GM23338 (cell line): Measurements from ENCODE around the gene TBC1D5. TPM values are rescaled to one million over a fixed set of nuclear protein-coding genes. Genes with fewer than 3 reads are reported as not detected.

Source experiments
- ATAC-seq: fragments of 200-7000 bp; cut with Tn5 transposase; 3 replicates; pipeline ENCODE4 v1.9.1; 2020
- DNase-seq: peaks from one replicate; pipeline ENCODE4 v3.0.0-alpha.2; 2015; ENCODE audit warnings: low spot score
- H2AFZ ChIP-seq: fragments of 200-600 bp; sonication (generic); 2 replicates; pipeline ENCODE4 v1.8.0; 2016; ENCODE audit warnings: antibody characterized with exemption, mild to moderate bottlenecking, moderate library complexity
- H3F3A ChIP-seq: fragments of 200-600 bp; sonication (generic); replicated peaks from 2 replicates; pipeline ENCODE4 v1.8.0; 2017; ENCODE audit warnings: antibody characterized with exemption, mixed run types, low read depth
- H3K27ac ChIP-seq: fragments of 200-600 bp; sonication (generic); 2 replicates; pipeline ENCODE4 v1.6.1; 2016; ENCODE audit warnings: low read depth
- H3K27me3 ChIP-seq: fragments of 200-600 bp; sonication (generic); 2 replicates; pipeline ENCODE4 v1.8.0; 2016; ENCODE audit warnings: mild to moderate bottlenecking, mixed run types, moderate library complexity; ENCODE audit not compliant: insufficient read depth
- H3K36me3 ChIP-seq: fragments of 200-600 bp; sonication (generic); 2 replicates; pipeline ENCODE4 v1.8.0; 2016; ENCODE audit warnings: mild to moderate bottlenecking; ENCODE audit not compliant: insufficient read depth
- H3K4me1 ChIP-seq: fragments of 200-600 bp; sonication (generic); 2 replicates; pipeline ENCODE4 v1.8.0; 2016; ENCODE audit warnings: mild to moderate bottlenecking, moderate library complexity; ENCODE audit not compliant: insufficient read depth
- H3K4me2 ChIP-seq: fragments of 200-600 bp; sonication (generic); 2 replicates; pipeline ENCODE4 v1.7.1; 2017; ENCODE audit warnings: mixed run types
- H3K4me3 ChIP-seq: fragments of 200-600 bp; sonication (generic); 2 replicates; pipeline ENCODE4 v1.6.1; 2016; ENCODE audit warnings: mixed run types
- H3K79me2 ChIP-seq: fragments of 200-600 bp; sonication (generic); replicated peaks from 2 replicates; pipeline ENCODE4 v1.8.0; 2017; ENCODE audit warnings: mild to moderate bottlenecking; ENCODE audit not compliant: insufficient read depth
- H3K9me2 ChIP-seq: fragments of 200-600 bp; sonication (generic); 2 replicates; pipeline ENCODE4 v1.8.0; 2017; ENCODE audit not compliant: insufficient read depth
- H4K20me1 ChIP-seq: fragments of 200-600 bp; sonication (generic); replicated peaks from 2 replicates; pipeline ENCODE4 v1.8.0; 2017; ENCODE audit warnings: mild to moderate bottlenecking; ENCODE audit not compliant: insufficient read depth
- H3K27ac Mint-ChIP-seq: 2 replicates; pipeline ENCODE4 v1.8.0; 2020; ENCODE audit warnings: inconsistent platforms, mild to moderate bottlenecking, moderate library complexity, mixed read lengths
- H3K27me3 Mint-ChIP-seq: 3 replicates; pipeline ENCODE4 v1.8.0; 2022; ENCODE audit warnings: low read depth, mild to moderate bottlenecking, moderate library complexity, mixed read lengths, inconsistent platforms; ENCODE audit not compliant: insufficient read depth, poor library complexity
- H3K36me3 Mint-ChIP-seq: 3 replicates; pipeline ENCODE4 v1.8.0; 2021; ENCODE audit warnings: low read depth, mild to moderate bottlenecking, inconsistent platforms, moderate library complexity, mixed read lengths
- H3K4me1 Mint-ChIP-seq: 3 replicates; pipeline ENCODE4 v1.8.0; 2020; ENCODE audit warnings: mild to moderate bottlenecking, inconsistent platforms, mixed read lengths
- H3K4me3 Mint-ChIP-seq: 3 replicates; pipeline ENCODE4 v1.8.0; 2021; ENCODE audit warnings: moderate library complexity, mild to moderate bottlenecking, inconsistent platforms, mixed read lengths
- H3K9me3 Mint-ChIP-seq: 3 replicates; pipeline ENCODE4 v1.8.0; 2020; ENCODE audit warnings: moderate library complexity, mild to moderate bottlenecking, inconsistent platforms, mixed read lengths
- CREB1 ChIP-seq: fragments of 250-450 bp; sonication (Bioruptor Pico); IDR thresholded peaks from 2 replicates; pipeline ENCODE4 v1.5.0; 2020; ENCODE audit warnings: low read depth, mild to moderate bottlenecking, moderate library complexity
- EZH2 ChIP-seq: fragments of 200-600 bp; sonication (generic); IDR thresholded peaks from one replicate; pipeline ENCODE4 v1.8.0; 2017; ENCODE audit warnings: antibody characterized with exemption, mild to moderate bottlenecking, low read depth; ENCODE audit not compliant: unreplicated experiment
- EZH2phosphoT487 ChIP-seq: fragments of 200-600 bp; sonication (generic); IDR thresholded peaks from one replicate; pipeline ENCODE4 v1.8.1; 2018; ENCODE audit warnings: antibody characterized with exemption; ENCODE audit not compliant: unreplicated experiment
- JUNB ChIP-seq: IDR thresholded peaks from one replicate; pipeline ENCODE4 v1.6.1; 2016; ENCODE audit warnings: antibody characterized with exemption; ENCODE audit not compliant: unreplicated experiment
- NANOG ChIP-seq: IDR thresholded peaks from 2 replicates; pipeline ENCODE4 v1.6.1; 2016; ENCODE audit warnings: antibody characterized with exemption, borderline replicate concordance
- POLR2AphosphoS5 ChIP-seq: IDR thresholded peaks from 2 replicates; pipeline ENCODE4 v1.6.1; 2016; ENCODE audit warnings: antibody characterized with exemption, low read depth
- STAT1 ChIP-seq: IDR thresholded peaks from one replicate; pipeline ENCODE4 v1.6.1; 2016; ENCODE audit warnings: antibody characterized with exemption; ENCODE audit not compliant: unreplicated experiment
- ZNF114 ChIP-seq: fragments of 250-450 bp; sonication (Bioruptor Pico); IDR thresholded peaks from 2 replicates; pipeline ENCODE4 v1.5.0; 2020; ENCODE audit warnings: mild to moderate bottlenecking, moderate library complexity
- ZNF331 ChIP-seq: fragments of 250-450 bp; sonication (Bioruptor Pico); IDR thresholded peaks from 2 replicates; pipeline ENCODE4 v1.5.0; 2020; ENCODE audit warnings: low read depth, mild to moderate bottlenecking, moderate library complexity
- polyA plus RNA-seq: library from polyadenylated mRNA; unstranded; fragments of >200 nt; fragmentation: Nextera tagmentation; extraction: Ambion mirVana; gene quantifications from 2 replicates; pipeline ENCODE4 v1.2.1, GENCODE V29; 2016
- total RNA-seq: library from RNA; depleted of rRNA; stranded (reverse); fragments of >200 nt; shearing (Covaris generic); gene quantifications from 2 replicates; pipeline ENCODE4 v1.2.3, GENCODE V29; 2014
- TF ChIP-seq, protein P1 (sequence below), 2 experiments: fragments of 200-600 bp in 1 of 2; sonication (generic) in 1 of 2; conservative IDR thresholded peaks; 2 replicates each; pipeline versions ENCODE4 v1.5.1 to v1.6.1; 2016 to 2017; ENCODE audit warnings: antibody characterized with exemption in 2 of 2, low read depth in 2 of 2, mild to moderate bottlenecking in 2 of 2, moderate library complexity in 1 of 2
- TF ChIP-seq, protein P2 (sequence below): IDR thresholded peaks from one replicate; pipeline ENCODE4 v1.6.1; 2018; ENCODE audit warnings: antibody characterized with exemption; ENCODE audit not compliant: unreplicated experiment
- TF ChIP-seq, protein P3 (sequence below): IDR thresholded peaks from 2 replicates; pipeline ENCODE4 v1.6.1; 2016; ENCODE audit warnings: antibody characterized with exemption
- TF ChIP-seq, protein P4 (sequence below): fragments of 250-450 bp; sonication (Bioruptor Pico); IDR thresholded peaks from 2 replicates; pipeline ENCODE4 v1.5.0; 2020; ENCODE audit warnings: mild to moderate bottlenecking, moderate library complexity

TBC1D5 gene
- total and polyA plus RNA-seq, 2 experiments from 2014 or later, result 21.8 to 48.1 TPM

DNA sequence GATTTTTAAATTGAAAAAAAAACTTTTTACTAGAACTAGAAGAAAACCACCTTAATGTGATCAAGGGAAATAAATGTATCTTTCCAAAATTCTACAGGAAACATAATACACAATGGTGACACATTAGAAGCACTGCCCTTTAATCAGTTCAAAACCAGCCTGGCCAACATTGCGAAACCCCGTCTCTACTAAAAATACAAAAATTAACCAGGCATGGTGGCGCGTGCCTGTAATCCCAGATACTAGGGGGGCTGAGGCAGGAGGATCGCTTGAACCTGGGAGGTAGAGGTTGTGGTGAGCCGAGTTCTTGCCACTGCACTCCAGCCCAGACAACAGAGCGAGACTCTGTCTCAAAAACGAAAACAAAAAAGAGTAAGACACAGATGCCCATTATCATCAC lies 134.5 kb downstream of the TBC1D5 start:
- TF ChIP-seq, protein P1, sequence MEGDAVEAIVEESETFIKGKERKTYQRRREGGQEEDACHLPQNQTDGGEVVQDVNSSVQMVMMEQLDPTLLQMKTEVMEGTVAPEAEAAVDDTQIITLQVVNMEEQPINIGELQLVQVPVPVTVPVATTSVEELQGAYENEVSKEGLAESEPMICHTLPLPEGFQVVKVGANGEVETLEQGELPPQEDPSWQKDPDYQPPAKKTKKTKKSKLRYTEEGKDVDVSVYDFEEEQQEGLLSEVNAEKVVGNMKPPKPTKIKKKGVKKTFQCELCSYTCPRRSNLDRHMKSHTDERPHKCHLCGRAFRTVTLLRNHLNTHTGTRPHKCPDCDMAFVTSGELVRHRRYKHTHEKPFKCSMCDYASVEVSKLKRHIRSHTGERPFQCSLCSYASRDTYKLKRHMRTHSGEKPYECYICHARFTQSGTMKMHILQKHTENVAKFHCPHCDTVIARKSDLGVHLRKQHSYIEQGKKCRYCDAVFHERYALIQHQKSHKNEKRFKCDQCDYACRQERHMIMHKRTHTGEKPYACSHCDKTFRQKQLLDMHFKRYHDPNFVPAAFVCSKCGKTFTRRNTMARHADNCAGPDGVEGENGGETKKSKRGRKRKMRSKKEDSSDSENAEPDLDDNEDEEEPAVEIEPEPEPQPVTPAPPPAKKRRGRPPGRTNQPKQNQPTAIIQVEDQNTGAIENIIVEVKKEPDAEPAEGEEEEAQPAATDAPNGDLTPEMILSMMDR (conservative IDR thresholded peaks at IDR 0.05; ENCODE audit: low read depth in 2 of 2), result no peak
- no peak for TF ChIP-seq CREB1 (CRISPR knock-in tag)
- TF ChIP-seq ZNF331 (CRISPR knock-in tag), result no peak
- no peak for TF ChIP-seq POLR2AphosphoS5
- TF ChIP-seq, protein P2, sequence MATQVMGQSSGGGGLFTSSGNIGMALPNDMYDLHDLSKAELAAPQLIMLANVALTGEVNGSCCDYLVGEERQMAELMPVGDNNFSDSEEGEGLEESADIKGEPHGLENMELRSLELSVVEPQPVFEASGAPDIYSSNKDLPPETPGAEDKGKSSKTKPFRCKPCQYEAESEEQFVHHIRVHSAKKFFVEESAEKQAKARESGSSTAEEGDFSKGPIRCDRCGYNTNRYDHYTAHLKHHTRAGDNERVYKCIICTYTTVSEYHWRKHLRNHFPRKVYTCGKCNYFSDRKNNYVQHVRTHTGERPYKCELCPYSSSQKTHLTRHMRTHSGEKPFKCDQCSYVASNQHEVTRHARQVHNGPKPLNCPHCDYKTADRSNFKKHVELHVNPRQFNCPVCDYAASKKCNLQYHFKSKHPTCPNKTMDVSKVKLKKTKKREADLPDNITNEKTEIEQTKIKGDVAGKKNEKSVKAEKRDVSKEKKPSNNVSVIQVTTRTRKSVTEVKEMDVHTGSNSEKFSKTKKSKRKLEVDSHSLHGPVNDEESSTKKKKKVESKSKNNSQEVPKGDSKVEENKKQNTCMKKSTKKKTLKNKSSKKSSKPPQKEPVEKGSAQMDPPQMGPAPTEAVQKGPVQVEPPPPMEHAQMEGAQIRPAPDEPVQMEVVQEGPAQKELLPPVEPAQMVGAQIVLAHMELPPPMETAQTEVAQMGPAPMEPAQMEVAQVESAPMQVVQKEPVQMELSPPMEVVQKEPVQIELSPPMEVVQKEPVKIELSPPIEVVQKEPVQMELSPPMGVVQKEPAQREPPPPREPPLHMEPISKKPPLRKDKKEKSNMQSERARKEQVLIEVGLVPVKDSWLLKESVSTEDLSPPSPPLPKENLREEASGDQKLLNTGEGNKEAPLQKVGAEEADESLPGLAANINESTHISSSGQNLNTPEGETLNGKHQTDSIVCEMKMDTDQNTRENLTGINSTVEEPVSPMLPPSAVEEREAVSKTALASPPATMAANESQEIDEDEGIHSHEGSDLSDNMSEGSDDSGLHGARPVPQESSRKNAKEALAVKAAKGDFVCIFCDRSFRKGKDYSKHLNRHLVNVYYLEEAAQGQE, result no peak
- TF ChIP-seq JUNB, result no peak
- TF ChIP-seq ZNF114, result no peak
- no peak for TF ChIP-seq STAT1
- TF ChIP-seq EZH2phosphoT487, result no peak
- no peak for TF ChIP-seq NANOG
- no peak for TF ChIP-seq EZH2
- TF ChIP-seq, protein P3, sequence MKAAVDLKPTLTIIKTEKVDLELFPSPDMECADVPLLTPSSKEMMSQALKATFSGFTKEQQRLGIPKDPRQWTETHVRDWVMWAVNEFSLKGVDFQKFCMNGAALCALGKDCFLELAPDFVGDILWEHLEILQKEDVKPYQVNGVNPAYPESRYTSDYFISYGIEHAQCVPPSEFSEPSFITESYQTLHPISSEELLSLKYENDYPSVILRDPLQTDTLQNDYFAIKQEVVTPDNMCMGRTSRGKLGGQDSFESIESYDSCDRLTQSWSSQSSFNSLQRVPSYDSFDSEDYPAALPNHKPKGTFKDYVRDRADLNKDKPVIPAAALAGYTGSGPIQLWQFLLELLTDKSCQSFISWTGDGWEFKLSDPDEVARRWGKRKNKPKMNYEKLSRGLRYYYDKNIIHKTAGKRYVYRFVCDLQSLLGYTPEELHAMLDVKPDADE, result no peak
- TF ChIP-seq, protein P4, sequence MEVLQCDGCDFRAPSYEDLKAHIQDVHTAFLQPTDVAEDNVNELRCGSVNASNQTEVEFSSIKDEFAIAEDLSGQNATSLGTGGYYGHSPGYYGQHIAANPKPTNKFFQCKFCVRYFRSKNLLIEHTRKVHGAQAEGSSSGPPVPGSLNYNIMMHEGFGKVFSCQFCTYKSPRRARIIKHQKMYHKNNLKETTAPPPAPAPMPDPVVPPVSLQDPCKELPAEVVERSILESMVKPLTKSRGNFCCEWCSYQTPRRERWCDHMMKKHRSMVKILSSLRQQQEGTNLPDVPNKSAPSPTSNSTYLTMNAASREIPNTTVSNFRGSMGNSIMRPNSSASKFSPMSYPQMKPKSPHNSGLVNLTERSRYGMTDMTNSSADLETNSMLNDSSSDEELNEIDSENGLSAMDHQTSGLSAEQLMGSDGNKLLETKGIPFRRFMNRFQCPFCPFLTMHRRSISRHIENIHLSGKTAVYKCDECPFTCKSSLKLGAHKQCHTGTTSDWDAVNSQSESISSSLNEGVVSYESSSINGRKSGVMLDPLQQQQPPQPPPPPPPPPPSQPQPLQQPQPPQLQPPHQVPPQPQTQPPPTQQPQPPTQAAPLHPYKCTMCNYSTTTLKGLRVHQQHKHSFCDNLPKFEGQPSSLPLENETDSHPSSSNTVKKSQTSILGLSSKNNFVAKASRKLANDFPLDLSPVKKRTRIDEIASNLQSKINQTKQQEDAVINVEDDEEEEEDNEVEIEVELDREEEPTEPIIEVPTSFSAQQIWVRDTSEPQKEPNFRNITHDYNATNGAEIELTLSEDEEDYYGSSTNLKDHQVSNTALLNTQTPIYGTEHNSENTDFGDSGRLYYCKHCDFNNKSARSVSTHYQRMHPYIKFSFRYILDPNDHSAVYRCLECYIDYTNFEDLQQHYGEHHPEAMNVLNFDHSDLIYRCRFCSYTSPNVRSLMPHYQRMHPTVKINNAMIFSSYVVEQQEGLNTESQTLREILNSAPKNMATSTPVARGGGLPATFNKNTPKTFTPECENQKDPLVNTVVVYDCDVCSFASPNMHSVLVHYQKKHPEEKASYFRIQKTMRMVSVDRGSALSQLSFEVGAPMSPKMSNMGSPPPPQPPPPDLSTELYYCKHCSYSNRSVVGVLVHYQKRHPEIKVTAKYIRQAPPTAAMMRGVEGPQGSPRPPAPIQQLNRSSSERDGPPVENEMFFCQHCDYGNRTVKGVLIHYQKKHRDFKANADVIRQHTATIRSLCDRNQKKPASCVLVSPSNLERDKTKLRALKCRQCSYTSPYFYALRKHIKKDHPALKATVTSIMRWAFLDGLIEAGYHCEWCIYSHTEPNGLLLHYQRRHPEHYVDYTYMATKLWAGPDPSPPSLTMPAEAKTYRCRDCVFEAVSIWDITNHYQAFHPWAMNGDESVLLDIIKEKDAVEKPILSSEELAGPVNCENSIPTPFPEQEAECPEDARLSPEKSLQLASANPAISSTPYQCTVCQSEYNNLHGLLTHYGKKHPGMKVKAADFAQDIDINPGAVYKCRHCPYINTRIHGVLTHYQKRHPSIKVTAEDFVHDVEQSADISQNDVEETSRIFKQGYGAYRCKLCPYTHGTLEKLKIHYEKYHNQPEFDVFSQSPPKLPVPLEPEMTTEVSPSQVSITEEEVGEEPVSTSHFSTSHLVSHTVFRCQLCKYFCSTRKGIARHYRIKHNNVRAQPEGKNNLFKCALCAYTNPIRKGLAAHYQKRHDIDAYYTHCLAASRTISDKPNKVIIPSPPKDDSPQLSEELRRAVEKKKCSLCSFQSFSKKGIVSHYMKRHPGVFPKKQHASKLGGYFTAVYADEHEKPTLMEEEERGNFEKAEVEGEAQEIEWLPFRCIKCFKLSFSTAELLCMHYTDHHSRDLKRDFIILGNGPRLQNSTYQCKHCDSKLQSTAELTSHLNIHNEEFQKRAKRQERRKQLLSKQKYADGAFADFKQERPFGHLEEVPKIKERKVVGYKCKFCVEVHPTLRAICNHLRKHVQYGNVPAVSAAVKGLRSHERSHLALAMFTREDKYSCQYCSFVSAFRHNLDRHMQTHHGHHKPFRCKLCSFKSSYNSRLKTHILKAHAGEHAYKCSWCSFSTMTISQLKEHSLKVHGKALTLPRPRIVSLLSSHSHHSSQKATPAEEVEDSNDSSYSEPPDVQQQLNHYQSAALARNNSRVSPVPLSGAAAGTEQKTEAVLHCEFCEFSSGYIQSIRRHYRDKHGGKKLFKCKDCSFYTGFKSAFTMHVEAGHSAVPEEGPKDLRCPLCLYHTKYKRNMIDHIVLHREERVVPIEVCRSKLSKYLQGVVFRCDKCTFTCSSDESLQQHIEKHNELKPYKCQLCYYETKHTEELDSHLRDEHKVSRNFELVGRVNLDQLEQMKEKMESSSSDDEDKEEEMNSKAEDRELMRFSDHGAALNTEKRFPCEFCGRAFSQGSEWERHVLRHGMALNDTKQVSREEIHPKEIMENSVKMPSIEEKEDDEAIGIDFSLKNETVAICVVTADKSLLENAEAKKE, result no peak
- H3K27me3 ChIP-seq, result no peaks in the 10 kb centered on the region
- H3K79me2 ChIP-seq, result peaks cover 6% of the 10 kb centered on the region; the same call in 1 of the 2 replicates
- no peak overlapping the region for H3K4me3 ChIP-seq
- H3K27ac ChIP-seq, result no peak overlapping the region
- no peaks in the 10 kb centered on the region for H3F3A ChIP-seq
- H3K36me3 ChIP-seq, result no peaks in the 10 kb centered on the region
- H3K9me3 Mint-ChIP-seq, result no peaks in the 10 kb centered on the region
- peaks cover under 1% of the 10 kb centered on the region; the same call in 2 of the 3 replicates for H3K36me3 Mint-ChIP-seq
- no peaks in the 10 kb centered on the region for H4K20me1 ChIP-seq
- H3K9me2 ChIP-seq, result 0 out of 2 replicates have a peak, but pooled peaks cover 6% of the 10 kb centered on the region
- H2AFZ ChIP-seq, result no peak overlapping the region
- H3K27me3 Mint-ChIP-seq, result no peaks in the 10 kb centered on the region
- no peak for ATAC-seq
- DNase-seq, result no peak
- peaks cover 19% of the 10 kb centered on the region for H3K4me1 Mint-ChIP-seq
- peak overlapping the region; percentile 29; the same call in 1 of the 2 replicates for H3K27ac Mint-ChIP-seq
- H3K4me2 ChIP-seq, result no peak overlapping the region
- peaks cover 12% of the 10 kb centered on the region; the same call in 1 of the 2 replicates for H3K4me1 ChIP-seq
- H3K4me3 Mint-ChIP-seq, result no peak overlapping the region
